HTERT RPE-1 (cell line): ENCODE data around the gene ANKRD27.

Source experiments
- in situ Hi-C: fragments of 300-500 bp; cut with MboI; formaldehyde crosslinking; loops from 4 replicates; pipeline ENCODE4 v1.14.3; 2020; ENCODE audit warnings: low sequenced_read_pairs

Gene ANKRD27

GRCh38 chr19:32563761-32564160 lies 111.2 kb downstream of the ANKRD27 start:
- in situ Hi-C loops = no loop called here

GRCh38 chr19:32558607-32559228 lies 116.3 kb downstream of the ANKRD27 start:
- in situ Hi-C loops = no loop called here

GRCh38 chr19:32555786-32556185 lies 119.2 kb downstream of the ANKRD27 start:
- in situ Hi-C loops = no loop called here

GRCh38 chr19:32550666-32551065 lies 124.3 kb downstream of the ANKRD27 start:
- in situ Hi-C loops = no loop called here
